Measurements from ENCODE around the gene NDUFB2. TPM values are rescaled to one million over a fixed set of nuclear protein-coding genes. Genes with fewer than 3 reads are reported as not detected.
"Not testable (repeated sequence)": the region's sequence is repeated elsewhere in the genome, so short reads cannot be mapped to it uniquely, and the experiment has no call there.

The NDUFB2 gene
- polyA plus RNA-seq, 1 donor from 2014 or later: 745 TPM

GRCh38 chr7:140691376-140692045, 5.0 kb upstream of the NDUFB2 start:
- Histone ChIP-seq H3K36me3 (ENCODE audit: insufficient read depth, low read length) (no peaks in the 10 kb centered on the region), H3K9ac (ENCODE audit: low read length) (no peak overlapping the region), H4K20me1 (ENCODE audit: insufficient read depth) (no peaks in the 10 kb centered on the region), H3K27ac (ENCODE audit: low read length) (no peak overlapping the region), H2AFZ (ENCODE audit: low read depth, low read length) (no peak overlapping the region), H3K27me3 (ENCODE audit: insufficient read depth, low read depth, low read length) (no peaks in the 10 kb centered on the region), H3K79me2 (replicated peaks; ENCODE audit: insufficient read depth, low read length) (no peaks in the 10 kb centered on the region), H3K4me2 (ENCODE audit: low read length) (no peak overlapping the region), H3K9me2 (ENCODE audit: insufficient read depth, low read length) (no peaks in the 10 kb centered on the region), H3K4me3 (ENCODE audit: low read length) (no peak overlapping the region), H3F3A (ENCODE audit: insufficient read depth, low read length, poor library complexity, severe bottlenecking) (no peaks in the 10 kb centered on the region), H3K9me3 (ENCODE audit: low read length) (no peaks in the 10 kb centered on the region)
- TF ChIP-seq, protein P1, sequence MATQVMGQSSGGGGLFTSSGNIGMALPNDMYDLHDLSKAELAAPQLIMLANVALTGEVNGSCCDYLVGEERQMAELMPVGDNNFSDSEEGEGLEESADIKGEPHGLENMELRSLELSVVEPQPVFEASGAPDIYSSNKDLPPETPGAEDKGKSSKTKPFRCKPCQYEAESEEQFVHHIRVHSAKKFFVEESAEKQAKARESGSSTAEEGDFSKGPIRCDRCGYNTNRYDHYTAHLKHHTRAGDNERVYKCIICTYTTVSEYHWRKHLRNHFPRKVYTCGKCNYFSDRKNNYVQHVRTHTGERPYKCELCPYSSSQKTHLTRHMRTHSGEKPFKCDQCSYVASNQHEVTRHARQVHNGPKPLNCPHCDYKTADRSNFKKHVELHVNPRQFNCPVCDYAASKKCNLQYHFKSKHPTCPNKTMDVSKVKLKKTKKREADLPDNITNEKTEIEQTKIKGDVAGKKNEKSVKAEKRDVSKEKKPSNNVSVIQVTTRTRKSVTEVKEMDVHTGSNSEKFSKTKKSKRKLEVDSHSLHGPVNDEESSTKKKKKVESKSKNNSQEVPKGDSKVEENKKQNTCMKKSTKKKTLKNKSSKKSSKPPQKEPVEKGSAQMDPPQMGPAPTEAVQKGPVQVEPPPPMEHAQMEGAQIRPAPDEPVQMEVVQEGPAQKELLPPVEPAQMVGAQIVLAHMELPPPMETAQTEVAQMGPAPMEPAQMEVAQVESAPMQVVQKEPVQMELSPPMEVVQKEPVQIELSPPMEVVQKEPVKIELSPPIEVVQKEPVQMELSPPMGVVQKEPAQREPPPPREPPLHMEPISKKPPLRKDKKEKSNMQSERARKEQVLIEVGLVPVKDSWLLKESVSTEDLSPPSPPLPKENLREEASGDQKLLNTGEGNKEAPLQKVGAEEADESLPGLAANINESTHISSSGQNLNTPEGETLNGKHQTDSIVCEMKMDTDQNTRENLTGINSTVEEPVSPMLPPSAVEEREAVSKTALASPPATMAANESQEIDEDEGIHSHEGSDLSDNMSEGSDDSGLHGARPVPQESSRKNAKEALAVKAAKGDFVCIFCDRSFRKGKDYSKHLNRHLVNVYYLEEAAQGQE (IDR thresholded peaks at IDR 0.05; ENCODE audit: borderline replicate concordance): no peak
- TF ChIP-seq EZH2 (IDR thresholded peaks at IDR 0.05; ENCODE audit: borderline replicate concordance, insufficient read depth, low read length, poor library complexity, severe bottlenecking) (no peak), MXI1 (conservative IDR thresholded peaks at IDR 0.05; ENCODE audit: poor library complexity, severe bottlenecking) (no peak), EP300 (conservative IDR thresholded peaks at IDR 0.05; ENCODE audit: poor library complexity, severe bottlenecking) (no peak), CTCF (IDR thresholded peaks at IDR 0.05; ENCODE audit: poor library complexity, severe bottlenecking) (no peak), TAF1 (IDR thresholded peaks at IDR 0.05; ENCODE audit: low read depth) (no peak), POLR2AphosphoS5 (IDR thresholded peaks at IDR 0.05) (no peak), RAD21 (conservative IDR thresholded peaks at IDR 0.05) (no peak), SMC3 (conservative IDR thresholded peaks at IDR 0.05; ENCODE audit: poor library complexity) (no peak)

GRCh38 chr7:140693849-140694248, 2.7 kb upstream of the NDUFB2 start:
- H2AFZ ChIP-seq (ENCODE audit: low read depth, low read length); H3K36me3 ChIP-seq (ENCODE audit: insufficient read depth, low read length); H3K9me3 ChIP-seq (ENCODE audit: low read length); H3K27me3 ChIP-seq (ENCODE audit: insufficient read depth, low read depth, low read length); H3F3A ChIP-seq (ENCODE audit: insufficient read depth, low read length, poor library complexity, severe bottlenecking); H4K20me1 ChIP-seq (ENCODE audit: insufficient read depth); H3K4me3 ChIP-seq (ENCODE audit: low read length); H3K9me2 ChIP-seq (ENCODE audit: insufficient read depth, low read length); H3K27ac ChIP-seq (ENCODE audit: low read length); H3K9ac ChIP-seq (ENCODE audit: low read length); H3K4me2 ChIP-seq (ENCODE audit: low read length): not testable (repeated sequence)
- peaks cover 10% of the 10 kb centered on the region for H3K79me2 ChIP-seq (replicated peaks; ENCODE audit: insufficient read depth, low read length)

All from neural cell (in vitro differentiated cells).